GM19025 (cell line): Measurements from ENCODE around the gene SPATA46.
"Not testable (repeated sequence)": the region's sequence is repeated elsewhere in the genome, so short reads cannot be mapped to it uniquely, and the experiment has no call there.

ENCODE experiments used
- ATAC-seq: cut with Tn5 transposase; IDR thresholded peaks from one replicate; pipeline ENCODE4 v1.9.1; 2021; ENCODE audit warnings: mild to moderate bottlenecking, low read depth, moderate library complexity; ENCODE audit not compliant: unreplicated experiment

Gene SPATA46

DNA sequence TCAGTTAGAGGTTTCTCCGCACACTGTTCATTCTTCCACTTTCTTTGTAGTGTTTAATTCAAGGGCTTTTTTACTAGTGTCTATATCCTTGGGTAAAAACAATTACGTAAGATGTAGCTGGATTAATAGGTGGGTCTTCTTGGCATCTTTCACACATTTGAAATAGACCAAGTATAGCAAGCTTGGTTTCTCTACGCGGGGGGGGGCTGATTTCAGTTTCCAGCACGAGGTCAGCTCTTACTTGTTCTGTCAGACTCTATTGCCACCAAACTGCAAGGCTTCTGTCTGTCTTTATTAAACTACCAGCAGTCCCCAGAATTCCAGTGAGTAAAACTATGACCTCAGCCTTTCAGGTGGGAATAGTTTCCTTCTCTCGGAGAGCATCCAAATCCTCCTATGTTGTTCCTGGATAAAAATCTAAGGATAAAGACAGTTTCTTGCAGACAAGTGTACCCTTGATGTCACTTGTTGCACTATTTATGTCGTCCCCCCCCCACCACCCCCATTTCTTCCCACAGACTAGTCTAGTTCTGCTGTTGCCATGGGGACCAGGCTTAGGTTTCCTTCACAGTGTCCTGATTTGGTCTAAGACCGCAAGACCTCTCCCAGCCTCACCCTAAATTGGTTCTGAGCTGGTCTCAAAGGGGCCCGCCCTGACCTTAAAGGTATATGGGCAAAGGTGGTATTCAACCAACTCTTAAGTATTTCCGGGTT is 17.0 kb downstream of the SPATA46 start:
- no peak for ATAC-seq

GRCh38 chr1:162358928-162359327 is 17.7 kb downstream of the SPATA46 start:
- ATAC-seq, result no peak

GRCh38 chr1:162357681-162358266 is 18.9 kb downstream of the SPATA46 start:
- ATAC-seq, result no peak

- ATAC-seq, result no peak
Observed at GRCh38 chr1:162353702-162354101, 23.0 kb downstream of the SPATA46 start.

DNA sequence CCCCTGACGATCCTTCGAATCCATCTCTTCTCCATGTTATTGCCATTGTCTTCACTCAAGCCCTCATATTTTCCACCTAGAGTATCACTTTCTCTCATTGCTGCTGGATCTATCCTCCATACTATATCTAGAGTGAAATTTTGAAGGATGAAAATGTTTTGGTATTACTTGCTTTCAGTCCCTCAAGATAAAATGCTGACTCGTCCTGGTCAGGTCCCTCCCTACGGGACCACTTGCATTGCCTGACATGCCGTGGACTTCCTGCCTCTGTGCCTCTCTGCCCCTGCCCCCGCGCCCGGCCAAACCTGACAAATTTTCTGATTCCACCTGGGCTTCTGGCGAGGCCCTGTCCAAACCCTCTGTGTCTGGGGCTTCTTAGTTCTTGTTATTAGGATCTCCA is 23.6 kb downstream of the SPATA46 start:
- no peak for ATAC-seq

GRCh38 chr1:162351874-162352273 is 24.8 kb downstream of the SPATA46 start:
- not testable (repeated sequence) for ATAC-seq

DNA sequence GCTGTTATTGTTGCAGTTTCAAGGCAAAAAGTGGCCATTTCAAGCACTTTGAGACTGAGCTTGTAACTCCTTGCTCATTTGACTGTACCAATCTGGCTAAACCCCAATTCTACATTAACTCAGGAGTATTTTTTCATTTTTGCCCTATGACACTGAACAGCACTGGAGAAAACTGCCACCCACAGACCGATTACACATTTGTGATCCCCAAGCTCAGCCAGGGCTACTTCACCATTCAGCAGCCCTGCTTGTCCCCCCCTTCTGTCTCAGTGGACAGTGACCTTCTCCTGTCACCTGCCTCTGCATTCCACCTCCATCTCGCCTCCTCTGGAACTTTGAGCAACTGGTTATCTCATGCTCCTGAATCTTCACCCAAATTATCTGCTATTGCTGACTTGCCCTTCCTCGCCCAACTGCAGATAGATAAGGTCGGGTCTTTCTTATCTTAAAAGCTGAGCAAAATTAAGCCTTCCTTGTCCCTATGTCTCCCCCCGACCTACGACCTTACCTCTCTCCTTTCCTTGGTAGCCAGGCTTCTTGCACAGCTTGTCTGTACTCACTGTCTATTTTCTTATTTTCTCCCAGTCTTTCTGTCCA is 25.3 kb downstream of the SPATA46 start:
- ATAC-seq, result no peak

- ATAC-seq, result no peak
Observed at GRCh38 chr1:162349635-162350330, 26.9 kb downstream of the SPATA46 start.

DNA sequence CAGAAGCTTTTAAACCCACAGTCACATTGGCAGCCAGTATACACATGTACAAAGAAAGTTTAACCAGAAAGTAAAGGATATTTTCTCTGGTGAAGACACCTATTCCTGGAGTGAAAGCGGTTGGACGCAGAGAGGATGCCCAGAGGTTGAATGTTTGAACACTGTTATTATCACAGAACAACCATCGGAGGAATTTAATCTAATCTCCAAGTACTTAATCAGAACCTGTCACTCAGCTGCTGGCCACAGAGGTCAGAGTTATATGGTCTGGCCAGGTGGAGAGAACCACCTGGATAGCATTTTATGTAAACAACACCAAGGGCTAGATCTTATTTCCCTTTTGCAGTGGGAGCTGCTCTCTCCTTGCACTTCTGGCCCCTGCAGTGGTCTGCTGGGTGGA is 29.4 kb downstream of the SPATA46 start:
- no peak for ATAC-seq

DNA sequence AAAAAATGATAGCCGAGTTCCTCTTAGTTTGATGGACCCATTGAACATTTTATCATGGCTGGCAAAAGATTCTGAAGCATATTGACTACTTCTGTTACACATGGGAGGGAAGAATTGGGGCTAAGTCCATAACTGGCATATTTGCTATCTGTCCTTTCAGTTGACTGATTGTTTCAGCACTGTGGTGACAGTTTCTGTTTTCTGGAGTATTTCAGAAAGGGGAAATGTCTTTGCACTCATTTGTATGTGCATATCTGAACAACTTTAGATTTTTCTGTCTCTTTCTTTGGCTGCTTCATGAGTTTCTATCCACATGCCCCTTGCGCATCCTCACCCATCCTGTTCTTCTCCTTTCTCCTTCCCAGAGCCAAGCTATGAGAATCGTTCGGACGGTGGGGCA is 33.2 kb downstream of the SPATA46 start:
- ATAC-seq, result no peak

DNA sequence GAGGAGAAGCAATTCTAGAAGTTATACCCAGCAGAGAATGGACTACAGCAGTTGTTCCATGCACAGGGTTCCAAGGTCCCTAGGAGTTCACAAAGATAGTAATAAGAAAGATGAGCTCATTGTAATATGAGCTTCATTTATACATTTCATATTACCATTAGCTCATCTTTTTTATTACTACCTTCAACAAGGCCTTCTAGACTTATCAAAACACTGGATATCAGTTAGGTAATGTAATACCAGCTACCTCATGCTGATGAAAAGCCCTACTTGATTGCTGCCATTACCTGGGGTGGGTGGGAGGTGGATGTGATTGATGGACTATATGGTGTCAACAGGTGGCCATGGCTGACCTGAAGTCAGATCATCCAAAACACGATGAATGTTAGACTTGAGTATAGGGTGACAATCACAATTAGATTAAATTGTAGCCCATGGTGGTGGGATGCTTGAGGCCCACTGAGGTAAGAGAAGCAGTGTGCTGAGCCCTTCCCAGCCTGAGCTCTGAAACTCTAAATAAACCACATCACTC is 34.1 kb downstream of the SPATA46 start:
- ATAC-seq, result no peak

- ATAC-seq, result no peak
Observed at GRCh38 chr1:162336621-162337285, 39.9 kb downstream of the SPATA46 start.

DNA sequence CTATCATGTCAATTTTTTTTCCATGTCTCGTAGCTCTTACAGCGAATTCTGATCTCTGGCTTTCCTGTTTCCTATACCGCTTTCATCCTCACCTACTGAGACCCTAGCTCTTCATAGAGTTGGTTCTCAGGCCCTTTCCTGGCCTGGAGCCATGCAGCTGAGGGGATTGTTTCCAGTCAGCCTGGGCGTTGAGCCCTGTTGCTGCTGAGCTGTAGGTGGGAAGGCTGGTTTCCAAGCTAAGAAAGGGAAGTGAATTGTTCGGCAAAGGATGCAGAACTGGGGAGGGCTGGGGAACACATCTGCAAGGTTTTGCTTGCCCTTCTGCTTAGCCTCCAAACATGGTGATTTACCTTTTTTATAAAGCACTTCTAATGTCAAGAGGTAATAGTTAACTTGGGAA is 41.5 kb downstream of the SPATA46 start:
- no peak for ATAC-seq

- no peak for ATAC-seq
Observed at GRCh38 chr1:162333991-162334390, 42.7 kb downstream of the SPATA46 start.

DNA sequence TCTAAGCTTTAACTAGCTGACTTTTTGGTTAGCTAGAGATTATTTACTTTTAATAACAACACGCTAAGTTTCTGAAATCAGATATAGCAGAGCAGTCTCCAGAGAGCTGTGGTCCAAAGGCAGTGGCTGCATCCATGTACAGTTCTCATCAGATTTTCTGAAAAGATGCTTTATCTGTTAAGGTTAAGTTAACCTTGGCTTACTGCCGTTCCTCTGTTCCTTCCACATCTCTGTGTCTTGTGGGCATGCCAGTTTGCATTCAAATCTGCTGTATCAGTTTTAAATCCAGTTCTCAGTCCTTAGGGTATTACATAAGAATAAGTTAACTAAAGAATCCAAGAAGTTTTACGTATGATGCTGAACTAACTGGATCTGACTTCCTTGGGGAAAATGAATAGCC is 46.8 kb downstream of the SPATA46 start:
- no peak for ATAC-seq

DNA sequence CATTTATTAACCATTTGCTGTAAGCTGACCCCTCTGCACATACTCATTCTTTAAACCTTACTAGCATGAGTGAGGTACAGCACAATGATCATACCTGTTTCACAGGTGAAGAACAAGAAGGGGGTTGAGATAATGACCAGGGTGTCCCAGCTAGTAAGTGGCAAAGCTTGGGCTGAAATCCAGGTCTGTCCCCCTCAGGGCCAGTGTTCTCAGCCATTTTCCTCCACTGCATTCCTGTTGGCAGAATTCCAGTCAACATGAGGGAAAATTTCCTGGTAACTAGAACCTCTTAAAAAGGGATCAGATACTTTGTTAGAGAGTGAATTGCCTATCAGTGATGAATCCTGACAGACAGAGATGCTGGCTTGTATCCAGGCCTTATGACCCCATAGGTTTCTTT is 48.1 kb downstream of the SPATA46 start:
- no peak for ATAC-seq

DNA sequence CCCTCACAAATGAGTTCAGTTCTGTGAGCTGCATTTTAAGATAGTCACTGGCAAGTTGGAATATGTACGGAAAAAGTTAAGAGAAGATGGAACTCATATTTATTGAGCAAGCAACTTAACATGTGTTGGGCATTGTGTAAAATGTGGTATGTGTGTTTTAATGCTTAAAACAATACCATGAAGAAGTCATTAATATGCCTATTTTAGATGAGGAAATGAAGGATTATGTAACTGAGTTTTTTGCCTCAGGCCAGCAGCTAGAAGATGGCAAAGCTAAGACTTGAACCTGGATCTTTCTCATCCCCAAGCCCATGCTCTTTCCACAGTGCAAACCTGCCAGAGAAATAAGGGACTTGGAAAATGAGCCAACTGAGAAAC is 48.9 kb downstream of the SPATA46 start:
- ATAC-seq, result no peak

DNA sequence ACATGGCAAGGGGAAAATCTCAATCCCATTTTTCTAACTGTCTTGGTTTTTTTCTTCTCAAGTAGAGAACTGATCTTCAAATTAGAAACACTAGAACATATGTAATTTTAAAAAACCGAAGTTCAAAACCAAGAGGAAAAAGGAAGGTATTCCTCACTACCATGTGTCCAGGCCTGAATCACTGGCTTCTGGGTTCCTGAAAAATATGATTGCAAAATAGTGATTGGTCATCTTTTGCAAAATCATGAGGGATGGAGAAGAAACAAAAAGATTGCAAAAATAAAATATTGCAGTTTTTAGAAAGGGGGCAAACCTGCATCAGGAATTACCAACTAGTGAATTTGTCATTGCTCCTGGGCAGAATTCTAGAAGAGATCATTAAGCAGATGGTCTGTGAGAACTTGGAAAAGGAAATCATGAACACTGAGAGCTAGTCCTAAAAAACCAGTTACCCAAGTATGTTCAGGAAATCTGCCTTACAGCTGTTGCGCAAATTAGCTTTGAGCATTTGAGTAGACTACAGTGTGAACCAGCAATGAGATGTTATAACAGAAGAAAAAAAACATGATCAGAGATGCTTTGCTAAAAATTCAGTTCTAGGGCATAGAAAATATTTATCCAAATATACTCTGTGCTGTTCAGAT is 49.4 kb downstream of the SPATA46 start:
- ATAC-seq, result no peak

GRCh38 chr1:162326559-162326958 is 50.1 kb downstream of the SPATA46 start:
- no peak for ATAC-seq

DNA sequence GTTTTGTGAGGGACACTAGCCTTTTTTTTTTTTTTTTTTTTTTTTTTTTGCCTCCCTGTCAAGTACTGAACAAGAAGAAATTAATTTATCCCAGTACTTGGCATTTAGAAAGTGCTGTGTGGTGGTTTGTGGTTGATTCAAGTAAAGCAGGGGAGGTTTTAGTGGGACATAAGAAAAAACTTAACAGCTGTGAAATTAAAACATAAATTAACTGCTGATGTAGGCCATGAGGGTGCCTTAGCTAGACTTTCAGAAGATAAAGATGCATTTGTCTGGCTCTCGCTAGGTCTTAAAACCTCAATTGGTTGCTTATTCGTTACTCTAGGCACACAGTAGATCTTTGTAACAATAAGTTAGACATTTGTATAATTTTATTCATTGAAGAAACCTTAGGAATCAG is 52.3 kb downstream of the SPATA46 start:
- ATAC-seq, result no peak
